DND-41 (cell line): ENCODE results near the gene KAZN.

Experiments used
- ATAC-seq: fragments of 200-7000 bp; cut with Tn5 transposase; 3 replicates; pipeline ENCODE4 v1.9.1; 2021; ENCODE audit warnings: low read depth; ENCODE audit not compliant: insufficient read depth
- DNase-seq: peaks from one replicate; pipeline ENCODE4 v3.0.0-alpha.2; 2020
- H2AFZ ChIP-seq: 2 replicates; pipeline ENCODE4 v1.6.0; 2012; ENCODE audit warnings: low read depth, low read length
- H3K27ac ChIP-seq: 2 replicates; pipeline ENCODE4 v1.5.1; 2012; ENCODE audit warnings: low read length, inconsistent platforms
- H3K27me3 ChIP-seq: fragments of 200-600 bp; sonication (generic); 2 replicates; pipeline ENCODE4 v1.6.0; 2012; ENCODE audit warnings: low read length, mild to moderate bottlenecking, inconsistent platforms; ENCODE audit not compliant: insufficient read depth, poor library complexity
- H3K36me3 ChIP-seq: 2 replicates; pipeline ENCODE4 v1.5.1; 2012; ENCODE audit warnings: low read length, inconsistent platforms; ENCODE audit not compliant: insufficient read depth
- H3K4me1 ChIP-seq: 2 replicates; pipeline ENCODE4 v1.5.1; 2012; ENCODE audit warnings: mild to moderate bottlenecking, low read length; ENCODE audit not compliant: insufficient read depth
- H3K4me2 ChIP-seq: 2 replicates; pipeline ENCODE4 v1.6.0; 2012; ENCODE audit warnings: mild to moderate bottlenecking, moderate library complexity, low read length, inconsistent platforms; ENCODE audit not compliant: insufficient read depth
- H3K4me3 ChIP-seq, 2 experiments: fragments of 200-600 bp in 1 of 2; shearing (Covaris generic) in 1 of 2; 2 replicates each; pipeline ENCODE4 v1.5.1; 2012 to 2016; ENCODE audit warnings: inconsistent platforms in 2 of 2, low read length in 2 of 2, mild to moderate bottlenecking in 2 of 2, low read depth in 1 of 2, moderate library complexity in 1 of 2
- H3K79me2 ChIP-seq: 2 replicates; pipeline ENCODE4 v1.6.0; 2012; ENCODE audit warnings: low read length, inconsistent platforms; ENCODE audit not compliant: insufficient read depth
- H3K9ac ChIP-seq: 2 replicates; pipeline ENCODE4 v1.6.0; 2012; ENCODE audit warnings: low read depth, mild to moderate bottlenecking, inconsistent platforms, low read length, moderate library complexity
- H3K9me3 ChIP-seq: 2 replicates; pipeline ENCODE4 v1.5.1; 2012; ENCODE audit warnings: low read length, moderate library complexity, mild to moderate bottlenecking, inconsistent platforms; ENCODE audit not compliant: insufficient read depth, severe bottlenecking
- H4K20me1 ChIP-seq: 2 replicates; pipeline ENCODE4 v1.6.0; 2012; ENCODE audit warnings: low read length; ENCODE audit not compliant: insufficient read depth
- CTCF ChIP-seq: IDR thresholded peaks from 2 replicates; pipeline ENCODE4 v1.5.1; 2012; ENCODE audit warnings: borderline replicate concordance, low read length, moderate library complexity, mild to moderate bottlenecking; ENCODE audit not compliant: poor library complexity, severe bottlenecking; ENCODE audit errors: extremely low read depth
- EZH2 ChIP-seq: IDR thresholded peaks from 3 replicates; pipeline ENCODE4 v1.6.1; 2012; ENCODE audit warnings: borderline replicate concordance, low read depth, mild to moderate bottlenecking, moderate library complexity, low read length, inconsistent platforms; ENCODE audit not compliant: severe bottlenecking

Gene KAZN

GRCh38 chr1:14620941-14621340 lies 22.5 kb downstream of the KAZN start:
- ATAC-seq (no peak), DNase-seq (no peak)
- H3K9me3 ChIP-seq: peaks cover 3% of the 10 kb centered on the region
- no peak overlapping the region for H2AFZ ChIP-seq
- no peaks in the 10 kb centered on the region for H3K36me3 ChIP-seq
- H3K79me2 ChIP-seq: no peaks in the 10 kb centered on the region
- H3K27ac ChIP-seq: no peak overlapping the region
- H3K4me2 ChIP-seq: no peak overlapping the region
- no peak overlapping the region for H3K4me3 ChIP-seq
- TF ChIP-seq EZH2 (no peak), CTCF (no peak)
- H3K27me3 ChIP-seq: no peaks in the 10 kb centered on the region
- H3K4me1 ChIP-seq: no peaks in the 10 kb centered on the region
- no peaks in the 10 kb centered on the region for H4K20me1 ChIP-seq
- H3K9ac ChIP-seq: no peak overlapping the region

GRCh38 chr1:14623090-14623489 lies 24.6 kb downstream of the KAZN start:
- Histone ChIP-seq H4K20me1 (no peaks in the 10 kb centered on the region), H3K36me3 (no peaks in the 10 kb centered on the region), H3K4me1 (peaks cover 16% of the 10 kb centered on the region), H3K9ac (no peak overlapping the region), H3K79me2 (no peaks in the 10 kb centered on the region), H3K4me2 (no peak overlapping the region), H3K4me3 (no peak overlapping the region), H3K9me3 (peaks cover 1% of the 10 kb centered on the region), H3K27me3 (no peaks in the 10 kb centered on the region), H2AFZ (no peak overlapping the region), H3K27ac (no peak overlapping the region)
- TF ChIP-seq CTCF: no peak
- TF ChIP-seq EZH2: no peak
- no peak for ATAC-seq
- DNase-seq: no peak

GRCh38 chr1:14624941-14625340 lies 26.5 kb downstream of the KAZN start:
- Histone ChIP-seq H3K4me3 (no peak overlapping the region), H3K4me2 (no peak overlapping the region), H3K27ac (no peak overlapping the region), H3K79me2 (no peaks in the 10 kb centered on the region), H3K36me3 (no peaks in the 10 kb centered on the region), H2AFZ (no peak overlapping the region), H3K9me3 (no peaks in the 10 kb centered on the region), H3K27me3 (no peaks in the 10 kb centered on the region), H3K9ac (no peak overlapping the region), H4K20me1 (no peaks in the 10 kb centered on the region), H3K4me1 (peaks cover 16% of the 10 kb centered on the region)
- ATAC-seq (no peak), DNase-seq (no peak)
- TF ChIP-seq CTCF (no peak), EZH2 (no peak)

- Histone ChIP-seq H3K4me3 (no peak overlapping the region), H3K27ac (no peak overlapping the region), H3K9me3 (no peaks in the 10 kb centered on the region), H3K36me3 (no peaks in the 10 kb centered on the region), H3K27me3 (no peaks in the 10 kb centered on the region), H4K20me1 (no peaks in the 10 kb centered on the region), H2AFZ (no peak overlapping the region), H3K9ac (no peak overlapping the region), H3K4me2 (no peak overlapping the region), H3K79me2 (no peaks in the 10 kb centered on the region), H3K4me1 (peaks cover 16% of the 10 kb centered on the region)
- no peak for ATAC-seq
- TF ChIP-seq EZH2: no peak
- TF ChIP-seq CTCF: no peak
- DNase-seq: no peak
Observed at GRCh38 chr1:14625572-14625971, 27.1 kb downstream of the KAZN start.
